ENCODE data around the gene PDZD2.
"Not testable (repeated sequence)": the region's sequence is repeated elsewhere in the genome, so short reads cannot be mapped to it uniquely, and the experiment has no call there.

Gene PDZD2

GRCh38 chr5:32014096-32014745 lies 375.3 kb downstream of the PDZD2 start:
- no peak for DNase-seq (ENCODE audit: low read depth)

GRCh38 chr5:32015262-32015661 lies 376.3 kb downstream of the PDZD2 start:
- not testable (repeated sequence) for DNase-seq (ENCODE audit: low read depth)

GRCh38 chr5:32017692-32018367 lies 378.9 kb downstream of the PDZD2 start:
- no peak for DNase-seq (ENCODE audit: low read depth)

- DNase-seq (ENCODE audit: low read depth): no peak
Measured at GRCh38 chr5:32018476-32019436, 379.8 kb downstream of the PDZD2 start.

GRCh38 chr5:32020271-32020670 lies 381.3 kb downstream of the PDZD2 start:
- no peak for DNase-seq (ENCODE audit: low read depth)

- no peak for DNase-seq (ENCODE audit: low read depth)
Measured at GRCh38 chr5:32020946-32021345, 382.0 kb downstream of the PDZD2 start.

GRCh38 chr5:32021771-32022170 lies 382.8 kb downstream of the PDZD2 start:
- no peak for DNase-seq (ENCODE audit: low read depth)

GRCh38 chr5:32022638-32023037 lies 383.7 kb downstream of the PDZD2 start:
- no peak for DNase-seq (ENCODE audit: low read depth)

GRCh38 chr5:32023816-32024215 lies 384.9 kb downstream of the PDZD2 start:
- DNase-seq (ENCODE audit: low read depth): no peak

- no peak for DNase-seq (ENCODE audit: low read depth)
Measured at GRCh38 chr5:32024751-32025150, 385.8 kb downstream of the PDZD2 start.

GRCh38 chr5:32027093-32027716 lies 388.3 kb downstream of the PDZD2 start:
- DNase-seq (ENCODE audit: low read depth): no peak

GRCh38 chr5:32027717-32028458 lies 389.0 kb downstream of the PDZD2 start:
- no peak for DNase-seq (ENCODE audit: low read depth)

- no peak for DNase-seq (ENCODE audit: low read depth)
Measured at GRCh38 chr5:32029261-32029660, 390.3 kb downstream of the PDZD2 start.

- DNase-seq (ENCODE audit: low read depth): no peak
Measured at GRCh38 chr5:32029781-32030180, 390.9 kb downstream of the PDZD2 start.

- DNase-seq (ENCODE audit: low read depth): no peak
Measured at GRCh38 chr5:32030222-32030621, 391.3 kb downstream of the PDZD2 start.

GRCh38 chr5:32030686-32031085 lies 391.8 kb downstream of the PDZD2 start:
- no peak for DNase-seq (ENCODE audit: low read depth)

GRCh38 chr5:32031089-32031488 lies 392.2 kb downstream of the PDZD2 start:
- no peak for DNase-seq (ENCODE audit: low read depth)

- no peak for DNase-seq (ENCODE audit: low read depth)
Measured at GRCh38 chr5:32038523-32038922, 399.6 kb downstream of the PDZD2 start.

GRCh38 chr5:32039133-32039532 lies 400.2 kb downstream of the PDZD2 start:
- not testable (repeated sequence) for DNase-seq (ENCODE audit: low read depth)

GRCh38 chr5:32039601-32040000 lies 400.7 kb downstream of the PDZD2 start:
- DNase-seq (ENCODE audit: low read depth): not testable (repeated sequence)

- DNase-seq (ENCODE audit: low read depth): not testable (repeated sequence)
Measured at GRCh38 chr5:32040181-32040695, 401.3 kb downstream of the PDZD2 start.
